Loucy (cell line): ENCODE data around the gene PDCL3.

ENCODE experiments used
- CTCF ChIP-seq: fragments of 200-600 bp; sonication (generic); conservative IDR thresholded peaks from 2 replicates; pipeline ENCODE4 v1.5.1; 2014; ENCODE audit warnings: mild to moderate bottlenecking, antibody characterized with exemption, low read length
- EZH2phosphoT487 ChIP-seq: fragments of 200-600 bp; IDR thresholded peaks from 2 replicates; pipeline ENCODE4 v1.6.1; 2018; ENCODE audit warnings: antibody characterized with exemption, mild to moderate bottlenecking, moderate library complexity, borderline replicate concordance

GRCh38 chr2:100603948-100604633, 41.3 kb downstream of the PDCL3 start:
- TF ChIP-seq CTCF (no peak), EZH2phosphoT487 (no peak)
